Gastroesophageal sphincter (tissue), 4 donors: Measurements from ENCODE around the gene SEMA6A. TPM values are rescaled to one million over a fixed set of nuclear protein-coding genes. Genes with fewer than 3 reads are reported as not detected.

ENCODE experiments used
- ATAC-seq: fragments of 150-250 bp; one replicate; pipeline ENCODE4 v1.9.1; 2016; ENCODE audit warnings: mild to moderate bottlenecking, moderate library complexity
- H3K27ac ChIP-seq, 4 donors: fragments of 200-600 bp; sonication (generic) in 3 of 4; 1 replicate in 3 of 4; 2 replicates in 1 of 4; pipeline ENCODE4 v1.5.1; 2016 to 2019
- H3K27me3 ChIP-seq: fragments of 200-600 bp; sonication (generic); one replicate; pipeline ENCODE4 v1.5.1; 2019
- H3K36me3 ChIP-seq, 2 donors: fragments of 200-600 bp; sonication (generic); one replicate each; pipeline ENCODE4 v1.5.1; 2019; ENCODE audit warnings: control low read depth in 1 of 2
- H3K4me1 ChIP-seq, 3 donors: fragments of 200-600 bp; sonication (generic); 1 replicate in 2 of 3; 2 replicates in 1 of 3; pipeline ENCODE4 v1.5.1; 2016 to 2019; ENCODE audit warnings: control low read depth in 2 of 3
- H3K4me3 ChIP-seq, 2 donors: fragments of 200-600 bp; sonication (generic); one replicate each; pipeline ENCODE4 v1.5.1; 2019; ENCODE audit warnings: mild to moderate bottlenecking in 1 of 2, moderate library complexity in 1 of 2
- H3K9me3 ChIP-seq, 3 donors: fragments of 200-600 bp; sonication (generic); one replicate each; pipeline ENCODE4 v1.5.1; 2017 to 2019; ENCODE audit warnings: control low read depth in 2 of 3
- CTCF ChIP-seq, 4 experiments: fragments of 200-600 bp in 2 of 4; fragments of 450-650 bp in 2 of 4; sonication (generic) in 1 of 4; IDR thresholded peaks; one replicate each; pipeline ENCODE4 v1.5.1; 2017 to 2019; ENCODE audit warnings: antibody characterized with exemption in 4 of 4, mild to moderate bottlenecking in 2 of 4, moderate library complexity in 2 of 4
- EP300 ChIP-seq: sonication (generic); formaldehyde crosslinking; IDR thresholded peaks from one replicate; pipeline ENCODE4 v1.6.1; 2017; ENCODE audit warnings: antibody characterized with exemption, mild to moderate bottlenecking
- POLR2A ChIP-seq, 2 donors: fragments of 450-650 bp; IDR thresholded peaks; one replicate each; pipeline ENCODE4 v1.6.1; 2017; ENCODE audit warnings: antibody characterized with exemption in 2 of 2, mild to moderate bottlenecking in 2 of 2, moderate library complexity in 1 of 2
- POLR2AphosphoS5 ChIP-seq: sonication (generic); formaldehyde crosslinking; IDR thresholded peaks from one replicate; pipeline ENCODE4 v1.6.1; 2017; ENCODE audit warnings: antibody characterized with exemption
- WGBS, 2 donors: methylation state at CpG; one replicate each; pipeline ENCODE4 v1.1.5; 2018; ENCODE audit warnings: low coverage in 1 of 2; 5-methylcytosine and 5-hydroxymethylcytosine counted together
- total RNA-seq, 4 donors: library from RNA; depleted of rRNA; stranded (reverse); fragments of >200 nt; gene quantifications; one replicate each; pipeline ENCODE4 v1.1.0, GENCODE V29; 2016

The SEMA6A gene
- total RNA-seq, 4 donors from 2014 or later = 10.9 to 19.8 (median 17.8) TPM

GRCh38 chr5:116473706-116474105 is 100.9 kb downstream of the SEMA6A start:
- 83 to 93% methylated on average over 2 of the region's 5 CpGs for WGBS, 2 donors
- no peaks in the 10 kb centered on the region for H3K27me3 ChIP-seq
- H3K36me3 ChIP-seq = peaks cover 0 to 57% of the 10 kb centered on the region in 2 donors
- TF ChIP-seq POLR2AphosphoS5 = no peak
- no peak for TF ChIP-seq EP300
- no peak for TF ChIP-seq CTCF (IDR thresholded peaks at IDR 0.05)
- TF ChIP-seq POLR2A (IDR thresholded peaks at IDR 0.05) = no peak
- ATAC-seq = no peak
- H3K9me3 ChIP-seq = peaks cover 0 to 13% (median 0%) of the 10 kb centered on the region in 3 donors
- no peak overlapping the region for H3K4me3 ChIP-seq
- no peak overlapping the region for H3K27ac ChIP-seq
- H3K4me1 ChIP-seq = no peaks in the 10 kb centered on the region

- TF ChIP-seq POLR2A (IDR thresholded peaks at IDR 0.05) = no peak
- TF ChIP-seq CTCF (IDR thresholded peaks at IDR 0.05) = no peak
- TF ChIP-seq EP300 = no peak
- no peak for TF ChIP-seq POLR2AphosphoS5
- Histone ChIP-seq H3K4me1 (no peaks in the 10 kb centered on the region), H3K27me3 (no peaks in the 10 kb centered on the region), H3K4me3 (no peak overlapping the region), H3K27ac (no peak overlapping the region), H3K36me3 (peaks cover 0 to 62% of the 10 kb centered on the region in 2 donors), H3K9me3 (peaks cover 0 to 13% (median 0%) of the 10 kb centered on the region in 3 donors)
- 89 to 98% methylated on average over 2 to 3 of the region's 3 CpGs for WGBS, 2 donors
- no peak for ATAC-seq
Measured at GRCh38 chr5:116472274-116472673, 102.3 kb downstream of the SEMA6A start.

- Histone ChIP-seq H3K27ac (no peak overlapping the region), H3K27me3 (no peaks in the 10 kb centered on the region), H3K9me3 (peaks cover 0 to 4% (median 0%) of the 10 kb centered on the region in 3 donors), H3K4me1 (no peaks in the 10 kb centered on the region), H3K36me3 (peaks cover 0 to 52% of the 10 kb centered on the region in 2 donors), H3K4me3 (no peak overlapping the region)
- TF ChIP-seq CTCF (IDR thresholded peaks at IDR 0.05) (no peak), EP300 (no peak), POLR2AphosphoS5 (no peak), POLR2A (IDR thresholded peaks at IDR 0.05) (no peak)
- no peak for ATAC-seq
- WGBS, 2 donors = 60% methylated on average over 3 of the region's 3 CpGs
Measured at GRCh38 chr5:116469631-116470030, 105.0 kb downstream of the SEMA6A start.

- 88 to 100% methylated on average over 2 of the region's 2 CpGs for WGBS, 2 donors
- TF ChIP-seq POLR2AphosphoS5 (no peak), POLR2A (IDR thresholded peaks at IDR 0.05) (no peak), EP300 (no peak), CTCF (IDR thresholded peaks at IDR 0.05) (no peak)
- Histone ChIP-seq H3K4me3 (no peak overlapping the region), H3K36me3 (peaks cover 0 to 52% of the 10 kb centered on the region in 2 donors), H3K9me3 (peaks cover 0 to 4% (median 0%) of the 10 kb centered on the region in 3 donors), H3K27me3 (no peaks in the 10 kb centered on the region), H3K4me1 (no peaks in the 10 kb centered on the region), H3K27ac (no peak overlapping the region)
- no peak for ATAC-seq
Measured at GRCh38 chr5:116468583-116468982, 106.0 kb downstream of the SEMA6A start.

- H3K4me3 ChIP-seq = no peak overlapping the region
- TF ChIP-seq EP300 = no peak
- no peak for TF ChIP-seq POLR2A (IDR thresholded peaks at IDR 0.05)
- no peak for TF ChIP-seq CTCF (IDR thresholded peaks at IDR 0.05)
- no peak for TF ChIP-seq POLR2AphosphoS5
- no peaks in the 10 kb centered on the region for H3K27me3 ChIP-seq
- WGBS, 2 donors = 100% methylated on average over 1 to 3 of the region's 5 CpGs
- peaks cover 0 to 4% (median 0%) of the 10 kb centered on the region in 3 donors for H3K9me3 ChIP-seq
- ATAC-seq = no peak
- H3K4me1 ChIP-seq = no peaks in the 10 kb centered on the region
- no peak overlapping the region for H3K27ac ChIP-seq
- peaks cover 0 to 52% of the 10 kb centered on the region in 2 donors for H3K36me3 ChIP-seq
Measured at GRCh38 chr5:116467465-116467843, 107.2 kb downstream of the SEMA6A start.
